GM12874 (cell line): ENCODE measurements around the gene RNF222.

ENCODE experiments used
- CTCF ChIP-seq: IDR thresholded peaks from 2 replicates; pipeline ENCODE4 v1.5.1; 2011; ENCODE audit warnings: low read depth, mild to moderate bottlenecking, control low read depth, low read length, moderate library complexity; ENCODE audit not compliant: insufficient read depth

Gene RNF222

GRCh38 chr17:8362651-8363332, 34.8 kb downstream of the RNF222 start:
- TF ChIP-seq CTCF: no peak

GRCh38 chr17:8360751-8361150, 36.9 kb downstream of the RNF222 start:
- TF ChIP-seq CTCF: no peak

- TF ChIP-seq CTCF: no peak
Observed at GRCh38 chr17:8360260-8360659, 37.4 kb downstream of the RNF222 start.

GRCh38 chr17:8359769-8360168, 37.9 kb downstream of the RNF222 start:
- no peak for TF ChIP-seq CTCF

GRCh38 chr17:8357910-8358309, 39.7 kb downstream of the RNF222 start:
- TF ChIP-seq CTCF: no peak

- no peak for TF ChIP-seq CTCF
Observed at GRCh38 chr17:8354236-8354635, 43.4 kb downstream of the RNF222 start.

GRCh38 chr17:8353736-8354135, 43.9 kb downstream of the RNF222 start:
- TF ChIP-seq CTCF: no peak

- no peak for TF ChIP-seq CTCF
Observed at GRCh38 chr17:8350339-8350738, 47.3 kb downstream of the RNF222 start.
